ENCODE data around the gene LSP1.
"Not testable (repeated sequence)": the region's sequence is repeated elsewhere in the genome, so short reads cannot be mapped to it uniquely, and the experiment has no call there.

LSP1 gene

GRCh38 chr11:1937616-1938342 lies 84.9 kb downstream of the LSP1 start:
- no peak overlapping the region for H3K4me3 Mint-ChIP-seq
- H3K27ac Mint-ChIP-seq = no peak overlapping the region
- H3K27me3 Mint-ChIP-seq = peaks cover 24% of the 10 kb centered on the region
- no peaks in the 10 kb centered on the region for H3K36me3 Mint-ChIP-seq
- DNase-seq = peak; percentile 18
- CTCF ChIA-PET = interaction anchor here (0.6 kb wide), 1 partner anchor 56 kb away, joined by 3 read pairs; no protein-coding TSS in a partner anchor
- no peaks in the 10 kb centered on the region for H3K9me3 Mint-ChIP-seq
- H3K4me1 Mint-ChIP-seq = peaks cover 4% of the 10 kb centered on the region

DNA sequence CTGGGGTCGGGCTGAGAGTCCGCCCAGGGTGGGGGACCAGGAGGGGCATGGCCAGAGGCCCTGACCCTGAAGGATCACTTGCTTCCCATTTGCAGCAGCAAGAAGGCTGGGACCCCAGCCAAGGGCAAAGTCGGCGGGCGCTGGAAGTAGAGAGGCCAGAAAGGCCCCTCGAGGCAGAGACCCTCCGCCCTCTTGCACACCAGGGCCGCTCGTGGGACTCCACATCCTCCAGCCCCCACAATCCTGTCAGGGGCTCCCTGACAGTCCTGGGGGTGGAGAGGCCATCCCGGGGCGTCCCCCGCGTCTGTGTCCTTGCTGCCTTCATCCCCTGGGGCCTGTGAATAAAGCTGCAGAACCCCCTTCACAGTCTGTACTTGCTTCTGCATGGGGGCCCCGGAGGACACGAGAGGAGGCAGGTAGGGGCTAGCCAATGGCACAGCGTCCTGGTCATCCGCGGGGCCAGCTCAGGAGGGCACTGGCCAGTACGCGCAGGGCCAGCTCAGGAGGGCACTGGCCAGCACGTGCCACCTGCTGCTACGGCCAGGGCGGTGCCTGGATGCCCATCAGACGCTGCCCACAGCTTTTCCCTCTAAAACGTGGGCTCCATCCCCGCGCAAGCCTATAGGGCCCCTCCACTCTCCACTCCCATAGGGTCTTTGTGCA lies 85.6 kb downstream of the LSP1 start:
- peaks cover 4% of the 10 kb centered on the region for H3K4me1 Mint-ChIP-seq
- H3K27me3 Mint-ChIP-seq = peaks cover 18% of the 10 kb centered on the region

DNA sequence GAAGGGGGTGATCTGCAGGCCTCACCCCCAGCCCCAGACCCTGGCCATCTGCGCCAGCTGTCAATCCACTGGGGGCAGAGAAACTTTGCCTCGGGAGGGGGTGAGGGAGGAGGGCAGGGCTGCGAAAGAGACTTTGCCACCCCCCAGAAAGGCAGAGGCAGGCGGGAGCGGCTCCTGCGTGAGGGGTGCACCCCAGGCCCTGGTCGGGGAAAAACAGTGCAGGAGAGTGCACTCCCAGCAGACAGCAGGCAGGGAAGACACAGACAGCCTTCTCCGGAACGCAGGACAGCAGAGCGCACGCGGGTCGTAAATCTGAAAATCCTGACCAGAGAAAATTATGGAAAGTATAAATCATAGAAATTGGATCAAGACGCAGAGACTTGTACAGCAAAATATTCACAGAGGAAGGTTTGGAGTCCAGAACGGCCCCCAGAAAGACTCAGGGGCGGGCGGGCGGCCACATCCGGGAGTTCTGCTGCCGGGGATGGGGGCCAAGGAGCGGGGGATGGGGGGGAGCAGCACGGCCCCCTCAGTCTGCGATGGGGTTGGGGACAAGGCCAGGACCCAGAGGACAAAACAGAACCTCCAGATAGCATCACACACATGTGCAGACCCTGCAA lies 86.2 kb downstream of the LSP1 start:
- CTCF ChIA-PET = no interaction called here
- Mint-ChIP-seq H3K4me1 (peaks cover 4% of the 10 kb centered on the region), H3K4me3 (no peak overlapping the region), H3K9me3 (no peaks in the 10 kb centered on the region), H3K36me3 (no peaks in the 10 kb centered on the region), H3K27me3 (peaks cover 15% of the 10 kb centered on the region), H3K27ac (no peak overlapping the region)
- peak; percentile 27 for DNase-seq

More for the DNA sequence above, 85.6 kb downstream of the LSP1 start:
- peak; percentile 19 for DNase-seq
- Mint-ChIP-seq H3K9me3 (no peaks in the 10 kb centered on the region), H3K27ac (no peak overlapping the region), H3K4me3 (no peak overlapping the region), H3K36me3 (no peaks in the 10 kb centered on the region)
- CTCF ChIA-PET = no interaction called here

DNA sequence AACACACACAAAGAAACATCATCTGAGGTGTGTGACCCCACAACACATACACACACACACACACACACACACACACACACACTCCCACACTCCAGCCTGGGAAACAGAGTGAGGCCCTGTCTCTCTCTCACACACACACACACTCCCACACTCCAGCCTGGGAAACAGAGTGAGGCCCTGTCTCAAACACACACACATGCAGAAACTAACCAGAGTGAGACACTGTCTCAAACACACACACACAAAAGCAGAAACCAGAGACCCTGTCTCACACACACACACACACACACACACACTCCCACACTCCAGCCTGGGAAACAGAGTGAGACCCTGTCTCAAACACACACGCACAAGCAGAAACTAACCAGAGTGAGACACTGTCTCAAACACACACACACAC lies 86.9 kb downstream of the LSP1 start:
- CTCF ChIA-PET, H3K4me3 Mint-ChIP-seq, H3K4me1 Mint-ChIP-seq, H3K27me3 Mint-ChIP-seq, H3K9me3 Mint-ChIP-seq, H3K36me3 Mint-ChIP-seq: not testable (repeated sequence)
- peak overlapping the region; percentile 60 for H3K27ac Mint-ChIP-seq
- peak; percentile 17 for DNase-seq
